Gastrocnemius medialis (tissue), 4 donors: Measurements from ENCODE around the gene CUX1.

Source experiments
- POLR2A ChIP-seq, 2 donors: fragments of 450-650 bp; IDR thresholded peaks; one replicate each; pipeline ENCODE4 v1.6.1; 2017; ENCODE audit warnings: antibody characterized with exemption in 2 of 2, mild to moderate bottlenecking in 2 of 2, moderate library complexity in 2 of 2
- TF ChIP-seq, protein P1 (sequence below), 5 experiments: fragments of 450-650 bp in 3 of 5; fragments of 200-600 bp in 2 of 5; sonication (generic) in 2 of 5; IDR thresholded peaks in 4 of 5; conservative IDR thresholded peaks in 1 of 5; 1 replicate in 4 of 5; 2 replicates in 1 of 5; pipeline ENCODE4 v1.5.1; 2016 to 2019; ENCODE audit warnings: antibody characterized with exemption in 5 of 5, mild to moderate bottlenecking in 3 of 5, moderate library complexity in 3 of 5

DNA sequence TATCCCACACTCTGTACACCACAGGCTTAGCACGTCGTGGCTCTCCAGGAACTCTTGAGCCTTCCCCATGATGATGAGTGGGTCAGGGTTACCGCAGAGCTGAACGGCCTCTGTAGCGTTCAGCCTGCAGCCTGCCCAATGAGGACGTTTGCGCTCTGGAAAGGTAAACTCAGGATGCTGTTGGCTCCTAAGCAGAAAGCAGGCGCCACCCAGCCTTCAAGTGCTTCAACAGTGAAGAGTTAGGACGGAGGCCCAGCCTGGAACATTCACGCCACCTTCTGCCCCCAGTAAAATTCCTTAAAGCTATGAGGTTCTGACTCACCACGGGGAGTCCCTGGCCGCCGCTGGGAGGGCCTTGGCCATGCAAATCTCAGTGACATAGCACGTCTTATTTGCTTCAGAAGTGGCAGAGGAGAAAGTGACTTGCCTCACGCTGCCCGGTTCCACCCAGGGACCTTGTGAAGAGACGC lies 307.7 kb downstream of the CUX1 start:
- TF ChIP-seq, protein P1, sequence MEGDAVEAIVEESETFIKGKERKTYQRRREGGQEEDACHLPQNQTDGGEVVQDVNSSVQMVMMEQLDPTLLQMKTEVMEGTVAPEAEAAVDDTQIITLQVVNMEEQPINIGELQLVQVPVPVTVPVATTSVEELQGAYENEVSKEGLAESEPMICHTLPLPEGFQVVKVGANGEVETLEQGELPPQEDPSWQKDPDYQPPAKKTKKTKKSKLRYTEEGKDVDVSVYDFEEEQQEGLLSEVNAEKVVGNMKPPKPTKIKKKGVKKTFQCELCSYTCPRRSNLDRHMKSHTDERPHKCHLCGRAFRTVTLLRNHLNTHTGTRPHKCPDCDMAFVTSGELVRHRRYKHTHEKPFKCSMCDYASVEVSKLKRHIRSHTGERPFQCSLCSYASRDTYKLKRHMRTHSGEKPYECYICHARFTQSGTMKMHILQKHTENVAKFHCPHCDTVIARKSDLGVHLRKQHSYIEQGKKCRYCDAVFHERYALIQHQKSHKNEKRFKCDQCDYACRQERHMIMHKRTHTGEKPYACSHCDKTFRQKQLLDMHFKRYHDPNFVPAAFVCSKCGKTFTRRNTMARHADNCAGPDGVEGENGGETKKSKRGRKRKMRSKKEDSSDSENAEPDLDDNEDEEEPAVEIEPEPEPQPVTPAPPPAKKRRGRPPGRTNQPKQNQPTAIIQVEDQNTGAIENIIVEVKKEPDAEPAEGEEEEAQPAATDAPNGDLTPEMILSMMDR (IDR thresholded peaks at IDR 0.05 in 4 of 5, conservative IDR thresholded peaks at IDR 0.05 in 1 of 5) = no peak
- no peak for TF ChIP-seq POLR2A (IDR thresholded peaks at IDR 0.05)
